ENCODE data around the gene FAM90A1.
"Not testable (repeated sequence)": the region's sequence is repeated elsewhere in the genome, so short reads cannot be mapped to it uniquely, and the experiment has no call there.

- TF ChIP-seq, protein P1, sequence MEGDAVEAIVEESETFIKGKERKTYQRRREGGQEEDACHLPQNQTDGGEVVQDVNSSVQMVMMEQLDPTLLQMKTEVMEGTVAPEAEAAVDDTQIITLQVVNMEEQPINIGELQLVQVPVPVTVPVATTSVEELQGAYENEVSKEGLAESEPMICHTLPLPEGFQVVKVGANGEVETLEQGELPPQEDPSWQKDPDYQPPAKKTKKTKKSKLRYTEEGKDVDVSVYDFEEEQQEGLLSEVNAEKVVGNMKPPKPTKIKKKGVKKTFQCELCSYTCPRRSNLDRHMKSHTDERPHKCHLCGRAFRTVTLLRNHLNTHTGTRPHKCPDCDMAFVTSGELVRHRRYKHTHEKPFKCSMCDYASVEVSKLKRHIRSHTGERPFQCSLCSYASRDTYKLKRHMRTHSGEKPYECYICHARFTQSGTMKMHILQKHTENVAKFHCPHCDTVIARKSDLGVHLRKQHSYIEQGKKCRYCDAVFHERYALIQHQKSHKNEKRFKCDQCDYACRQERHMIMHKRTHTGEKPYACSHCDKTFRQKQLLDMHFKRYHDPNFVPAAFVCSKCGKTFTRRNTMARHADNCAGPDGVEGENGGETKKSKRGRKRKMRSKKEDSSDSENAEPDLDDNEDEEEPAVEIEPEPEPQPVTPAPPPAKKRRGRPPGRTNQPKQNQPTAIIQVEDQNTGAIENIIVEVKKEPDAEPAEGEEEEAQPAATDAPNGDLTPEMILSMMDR (conservative IDR thresholded peaks at IDR 0.05 in 1 of 2, IDR thresholded peaks at IDR 0.05 in 1 of 2; ENCODE audit: low read depth in 1 of 2, low read length in 2 of 2) = not testable (repeated sequence)
- TF ChIP-seq EZH2 (IDR thresholded peaks at IDR 0.05; ENCODE audit: low read length, missing control alignments) = not testable (repeated sequence)
These were observed 8.1 kb upstream of the FAM90A1 start for GRCh38 chr12:8235316-8236157.
